Activated CD4-positive, alpha-beta T cell treated with anti-CD3 and anti-CD28 coated beads, Interleukin-2, amount 50 U/mL, for 48 hours (primary cell): ENCODE data around the gene GJA9.
"Not testable (repeated sequence)": the region's sequence is repeated elsewhere in the genome, so short reads cannot be mapped to it uniquely, and the experiment has no call there.

Experiments
- DNase-seq, 2 experiments: peaks; one replicate each; pipeline ENCODE4 v3.0.0-alpha.2; 2020

The GJA9 gene

DNA sequence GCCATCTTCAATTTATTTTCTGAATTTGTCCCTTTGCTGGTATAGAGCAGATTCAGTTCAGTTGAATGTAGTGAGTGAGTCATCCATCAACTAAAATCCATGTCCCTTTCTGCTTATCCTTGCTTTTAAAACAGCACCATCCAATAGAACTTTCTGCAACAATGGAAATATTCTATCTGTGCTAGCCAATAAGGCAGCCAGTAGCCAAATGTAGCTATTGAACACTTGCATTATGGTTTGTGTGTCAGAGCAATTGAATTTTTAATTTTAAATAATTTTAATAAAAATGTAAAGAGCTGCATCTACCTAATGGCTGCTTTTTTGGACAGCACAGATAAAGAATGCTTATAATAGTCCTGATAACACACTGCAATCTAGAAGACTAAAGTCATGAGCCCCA, at the start of gene GJA9:
TSS of gene GJA9 (minus strand) at position 101 of the 400 bp plus-strand sequence. CDS start 5,489 bp downstream, outside the sequence.
- no peak for DNase-seq

DNA sequence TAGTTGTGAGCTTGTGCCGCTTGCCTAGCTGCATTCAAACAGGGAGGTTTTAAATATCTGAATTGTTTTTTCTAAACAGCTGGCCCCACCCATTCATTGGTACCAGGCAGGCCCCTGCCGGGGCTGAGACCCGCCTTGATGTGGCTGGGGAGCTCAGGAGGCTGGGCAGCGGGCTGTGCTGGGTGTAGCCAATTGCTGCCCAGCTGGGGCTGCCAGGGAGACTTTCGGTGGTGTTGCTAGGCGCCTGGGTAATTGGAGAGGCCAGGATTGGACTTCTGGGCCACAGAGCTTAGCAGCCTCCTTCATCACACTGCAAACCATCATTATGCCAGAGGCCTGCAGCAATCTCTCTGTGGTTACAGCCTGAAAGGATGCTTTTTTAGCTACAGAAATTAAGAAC, 48.1 kb upstream of the GJA9 start:
- peak in 1 of 2 experiments; percentile 6 for DNase-seq

GRCh38 chr1:38929054-38929453, 47.7 kb upstream of the GJA9 start:
- no peak for DNase-seq

- DNase-seq: no peak
These were observed 44.7 kb upstream of the GJA9 start for GRCh38 chr1:38926091-38926490.

GRCh38 chr1:38925391-38925790, 44.0 kb upstream of the GJA9 start:
- DNase-seq: no peak

GRCh38 chr1:38923607-38924006, 42.2 kb upstream of the GJA9 start:
- DNase-seq: peak in 1 of 2 experiments; percentile 36

- no peak for DNase-seq
These were observed 37.7 kb upstream of the GJA9 start for GRCh38 chr1:38919130-38919529.

GRCh38 chr1:38918568-38918967, 37.2 kb upstream of the GJA9 start:
- no peak for DNase-seq

- DNase-seq: no peak
These were observed 36.4 kb upstream of the GJA9 start for GRCh38 chr1:38917772-38918171.

GRCh38 chr1:38917337-38917736, 36.0 kb upstream of the GJA9 start:
- no peak for DNase-seq

GRCh38 chr1:38915352-38915948, 34.1 kb upstream of the GJA9 start:
- DNase-seq: peak; percentile 20 to 41

DNA sequence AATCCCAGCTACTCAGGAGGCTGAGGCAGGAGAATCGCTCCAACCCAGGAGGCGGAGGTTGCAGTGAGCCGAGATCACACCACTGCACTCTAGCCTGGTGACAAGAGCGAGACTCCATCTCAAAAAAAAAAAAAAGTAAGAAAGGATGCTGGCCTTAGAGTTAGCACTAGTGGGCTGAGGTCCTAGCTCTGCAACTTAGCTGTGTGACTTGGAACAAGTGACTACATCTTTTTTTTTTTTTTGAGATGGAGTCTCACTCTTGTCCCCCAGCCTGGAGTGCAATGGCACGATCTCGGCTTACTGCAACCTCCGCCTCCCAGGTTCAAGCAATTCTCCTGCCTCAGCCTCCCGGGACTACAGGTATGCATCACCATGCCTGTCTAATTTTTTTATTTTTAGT, 33.5 kb upstream of the GJA9 start:
- DNase-seq: not testable (repeated sequence)

DNA sequence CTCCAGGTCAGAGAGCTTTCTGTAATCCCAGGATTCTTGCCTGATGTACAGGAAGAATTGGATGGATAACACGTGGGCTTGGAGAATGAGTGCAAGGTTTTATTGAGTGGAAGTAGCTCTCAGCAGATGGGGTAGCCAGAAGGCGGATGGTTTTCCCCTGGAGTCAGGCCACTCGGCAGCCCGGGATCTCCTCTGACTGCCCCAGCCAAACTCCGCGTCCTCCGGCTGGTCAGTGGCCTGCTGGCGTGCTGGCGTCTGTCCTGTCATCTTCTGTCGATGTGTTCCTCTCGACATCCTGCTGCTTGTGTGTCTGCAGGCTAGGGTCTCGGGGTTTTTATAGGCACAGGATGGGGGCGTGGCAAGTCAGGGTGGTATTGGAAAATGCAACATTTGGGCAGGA, 27.4 kb upstream of the GJA9 start:
- no peak for DNase-seq

- no peak for DNase-seq
These were observed 24.6 kb upstream of the GJA9 start for GRCh38 chr1:38905985-38906384.

- DNase-seq: no peak
These were observed 18.2 kb upstream of the GJA9 start for GRCh38 chr1:38899560-38899959.

- DNase-seq: no peak
These were observed 17.4 kb upstream of the GJA9 start for GRCh38 chr1:38898653-38899230.

DNA sequence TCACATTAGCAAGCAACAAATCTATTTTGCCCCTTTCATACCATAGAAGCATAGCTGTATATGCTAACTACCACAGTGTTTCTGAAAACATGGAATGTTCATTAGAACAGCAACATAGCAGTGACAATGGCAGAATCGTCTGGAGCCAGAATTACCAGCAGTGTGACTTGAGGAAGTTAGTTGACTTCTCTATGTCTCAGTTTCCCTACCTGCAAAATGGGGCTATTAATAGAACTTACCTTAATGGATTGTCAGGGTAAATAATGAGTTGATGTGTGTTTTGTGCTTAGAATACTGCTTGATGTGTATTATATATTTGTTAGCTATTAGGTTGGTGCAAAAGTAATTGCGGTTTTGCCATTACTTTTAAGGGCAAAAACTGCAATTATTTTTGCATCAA, 14.8 kb upstream of the GJA9 start:
- no peak for DNase-seq

GRCh38 chr1:38892976-38893375, 11.6 kb upstream of the GJA9 start:
- no peak for DNase-seq

GRCh38 chr1:38891753-38892152, 10.4 kb upstream of the GJA9 start:
- no peak for DNase-seq

GRCh38 chr1:38889589-38889988, 8.2 kb upstream of the GJA9 start:
- no peak for DNase-seq

DNA sequence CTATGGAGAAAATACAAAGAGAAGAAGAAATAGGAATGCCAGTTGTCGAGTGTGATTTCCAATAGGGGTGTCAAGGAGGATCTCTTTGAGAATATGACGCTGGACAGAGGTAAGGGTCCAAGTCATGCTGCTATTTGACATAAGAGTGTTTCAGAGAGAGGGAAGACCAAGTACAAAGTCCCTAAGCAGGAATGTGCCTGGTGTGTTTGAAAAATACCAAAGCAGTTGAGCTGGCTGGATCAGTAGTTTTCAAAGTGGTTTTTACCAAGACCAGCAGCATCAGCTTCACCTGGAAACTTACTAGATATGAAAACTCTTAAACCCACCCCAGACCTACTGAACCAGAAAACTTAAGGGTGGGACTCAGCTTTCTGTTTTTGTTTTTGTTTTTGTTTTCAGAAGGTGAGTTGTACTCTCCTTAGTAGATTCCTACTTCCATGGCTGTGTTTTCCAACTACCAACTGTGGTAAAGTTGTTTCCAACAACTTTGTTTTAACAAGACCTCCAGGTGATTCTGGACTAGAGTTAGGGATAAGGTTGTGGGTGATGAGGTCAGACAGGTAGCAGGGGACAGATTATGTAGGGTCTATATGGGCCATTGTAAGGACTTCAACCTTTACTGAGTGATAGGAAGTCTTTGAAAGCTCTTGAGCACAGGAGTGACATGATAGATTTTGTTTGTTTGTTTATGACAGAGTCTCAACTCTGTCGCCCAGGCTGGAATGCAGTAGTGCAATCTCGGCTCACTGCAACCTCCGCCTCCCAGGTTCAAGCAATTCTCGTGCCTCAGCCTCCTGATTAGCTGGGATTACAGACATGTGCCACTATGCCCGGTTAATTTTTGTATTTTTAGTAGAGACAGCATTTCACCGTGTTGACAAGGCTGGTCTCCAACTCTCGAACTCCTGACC, 7.3 kb upstream of the GJA9 start:
- no peak for DNase-seq

DNA sequence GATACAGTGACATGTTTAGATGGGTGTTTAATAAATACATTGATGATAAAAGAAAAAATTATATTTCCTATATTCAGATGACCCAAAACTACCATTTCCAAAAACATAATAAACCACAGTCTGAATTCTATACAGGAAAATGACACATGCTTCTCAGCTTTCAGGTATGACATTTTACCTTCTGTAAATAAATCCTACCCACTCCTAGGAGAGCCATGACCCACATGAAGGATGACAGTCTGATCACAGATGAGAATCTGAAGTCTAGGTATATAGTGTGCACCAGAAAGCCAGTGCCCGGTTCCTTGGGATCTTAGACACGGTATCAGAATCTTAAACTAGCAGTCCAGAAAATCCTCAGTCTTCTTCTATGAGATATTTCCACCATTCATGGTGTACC, 3.7 kb upstream of the GJA9 start:
- DNase-seq: no peak

GRCh38 chr1:38875811-38876210, 5.6 kb downstream of the GJA9 start:
- DNase-seq: no peak
